Measurements from ENCODE around the gene TTC14.
"Not testable (repeated sequence)": the region's sequence is repeated elsewhere in the genome, so short reads cannot be mapped to it uniquely, and the experiment has no call there.

The TTC14 gene, protein sequence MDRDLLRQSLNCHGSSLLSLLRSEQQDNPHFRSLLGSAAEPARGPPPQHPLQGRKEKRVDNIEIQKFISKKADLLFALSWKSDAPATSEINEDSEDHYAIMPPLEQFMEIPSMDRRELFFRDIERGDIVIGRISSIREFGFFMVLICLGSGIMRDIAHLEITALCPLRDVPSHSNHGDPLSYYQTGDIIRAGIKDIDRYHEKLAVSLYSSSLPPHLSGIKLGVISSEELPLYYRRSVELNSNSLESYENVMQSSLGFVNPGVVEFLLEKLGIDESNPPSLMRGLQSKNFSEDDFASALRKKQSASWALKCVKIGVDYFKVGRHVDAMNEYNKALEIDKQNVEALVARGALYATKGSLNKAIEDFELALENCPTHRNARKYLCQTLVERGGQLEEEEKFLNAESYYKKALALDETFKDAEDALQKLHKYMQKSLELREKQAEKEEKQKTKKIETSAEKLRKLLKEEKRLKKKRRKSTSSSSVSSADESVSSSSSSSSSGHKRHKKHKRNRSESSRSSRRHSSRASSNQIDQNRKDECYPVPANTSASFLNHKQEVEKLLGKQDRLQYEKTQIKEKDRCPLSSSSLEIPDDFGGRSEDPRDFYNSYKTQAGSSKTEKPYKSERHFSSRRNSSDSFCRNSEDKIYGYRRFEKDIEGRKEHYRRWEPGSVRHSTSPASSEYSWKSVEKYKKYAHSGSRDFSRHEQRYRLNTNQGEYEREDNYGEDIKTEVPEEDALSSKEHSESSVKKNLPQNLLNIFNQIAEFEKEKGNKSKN

DNA sequence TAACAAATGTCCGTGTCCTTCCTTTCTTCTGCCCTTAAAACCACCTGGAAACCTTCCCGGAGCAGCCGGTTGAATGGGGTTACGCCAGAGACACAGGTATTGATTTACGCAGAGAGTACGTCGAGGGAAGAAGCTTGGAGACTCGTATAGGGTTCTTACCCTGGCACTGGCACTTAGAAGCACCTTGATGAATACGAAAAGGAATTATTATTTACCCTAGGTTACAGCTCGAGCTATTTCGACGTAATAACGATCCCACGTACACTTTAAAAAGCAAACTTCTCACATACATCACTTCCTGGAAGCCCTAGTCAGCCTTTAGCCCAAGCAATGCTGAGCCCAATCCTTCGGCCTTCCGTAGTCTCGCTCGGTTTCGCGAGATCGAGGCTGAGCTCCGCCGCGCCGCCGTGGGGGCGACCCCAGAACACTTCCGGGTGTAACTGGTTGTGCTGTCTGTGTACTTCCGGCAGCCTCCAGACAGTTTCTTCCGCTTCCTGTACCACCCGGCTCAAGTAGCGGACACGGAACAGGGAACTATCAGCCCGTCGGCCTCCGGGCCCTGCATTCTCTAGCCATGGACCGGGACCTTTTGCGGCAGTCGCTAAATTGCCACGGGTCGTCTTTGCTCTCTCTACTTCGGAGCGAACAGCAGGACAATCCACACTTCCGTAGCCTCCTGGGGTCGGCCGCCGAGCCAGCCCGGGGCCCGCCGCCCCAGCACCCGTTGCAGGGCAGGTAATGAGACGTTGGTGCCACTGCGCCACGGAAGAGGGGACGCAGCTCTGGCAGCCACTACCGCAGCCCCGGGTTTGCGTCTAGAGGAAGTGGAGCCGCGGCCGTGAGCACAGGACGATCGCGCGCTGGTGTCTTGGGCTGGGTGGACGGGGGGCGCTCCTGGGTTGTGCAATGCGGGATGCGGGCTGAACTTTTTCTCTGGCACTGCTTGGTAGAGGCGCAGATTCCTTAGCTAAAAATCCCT is at the start of gene TTC14:
TTC14 (plus strand) TSS at position 476 of the 979 bp plus-strand sequence; CDS start at position 575, 99 bp downstream.
- DNase-seq, result peak; percentile 94 to 98 (median 98)

DNA sequence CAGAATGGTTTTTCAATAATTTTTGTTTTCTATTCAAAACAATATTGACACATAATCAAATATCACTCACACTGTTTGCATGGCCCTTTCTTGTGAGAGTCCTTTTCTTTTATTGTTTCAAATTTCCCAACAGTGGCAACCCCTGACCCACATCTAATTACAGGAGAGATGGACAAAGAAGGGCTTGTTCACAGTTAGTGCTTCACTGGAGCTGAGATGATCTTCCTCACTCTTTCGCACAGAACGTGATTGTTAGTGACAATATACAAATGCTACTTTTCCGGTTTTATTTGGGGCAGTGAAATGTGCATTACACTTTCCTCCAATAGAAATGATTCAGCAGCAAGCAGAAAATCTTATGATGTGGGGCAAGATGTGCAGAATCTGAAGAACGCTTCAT is 38.6 kb upstream of the TTC14 start:
- peak in 1 of 3 experiments; percentile 11 for DNase-seq

DNA sequence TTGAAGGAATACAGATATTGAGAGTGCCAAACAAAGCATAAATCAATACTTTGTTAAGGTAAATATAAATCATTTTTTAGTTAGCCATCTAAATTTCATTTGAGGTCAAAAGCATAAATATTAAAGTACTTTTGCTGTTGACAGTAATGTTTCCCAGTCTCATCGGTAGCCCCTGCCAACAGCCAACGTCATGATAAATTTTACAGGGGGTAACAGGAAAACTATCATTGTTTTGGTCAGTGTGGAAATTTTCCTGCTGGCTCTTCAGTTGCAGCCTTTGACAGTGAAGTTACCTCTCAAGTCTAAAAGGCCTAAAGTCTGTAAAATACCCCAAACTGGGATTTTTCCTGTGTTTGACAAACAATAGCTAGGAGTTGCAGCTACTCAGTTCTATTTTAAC is 37.3 kb upstream of the TTC14 start:
- no peak for DNase-seq

DNA sequence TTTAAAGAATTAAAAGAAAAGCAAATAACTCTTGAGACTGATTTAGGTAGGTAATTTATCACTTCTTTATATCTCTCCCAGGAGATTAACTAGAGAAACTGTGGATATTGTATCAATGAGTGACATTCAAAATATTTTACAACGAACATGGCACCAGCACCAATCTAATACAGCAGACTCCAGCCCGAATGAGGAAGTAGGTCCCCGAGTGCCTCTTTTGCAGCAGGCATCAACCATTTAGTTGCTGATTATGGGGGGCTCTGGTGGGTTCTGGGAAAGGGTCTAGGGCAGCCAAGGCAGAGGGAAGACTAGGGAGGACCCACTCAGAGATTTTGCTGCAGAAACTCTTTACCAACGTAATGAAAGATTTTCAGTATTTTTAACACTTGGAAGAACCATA is 31.7 kb upstream of the TTC14 start:
- no peak for DNase-seq

DNA sequence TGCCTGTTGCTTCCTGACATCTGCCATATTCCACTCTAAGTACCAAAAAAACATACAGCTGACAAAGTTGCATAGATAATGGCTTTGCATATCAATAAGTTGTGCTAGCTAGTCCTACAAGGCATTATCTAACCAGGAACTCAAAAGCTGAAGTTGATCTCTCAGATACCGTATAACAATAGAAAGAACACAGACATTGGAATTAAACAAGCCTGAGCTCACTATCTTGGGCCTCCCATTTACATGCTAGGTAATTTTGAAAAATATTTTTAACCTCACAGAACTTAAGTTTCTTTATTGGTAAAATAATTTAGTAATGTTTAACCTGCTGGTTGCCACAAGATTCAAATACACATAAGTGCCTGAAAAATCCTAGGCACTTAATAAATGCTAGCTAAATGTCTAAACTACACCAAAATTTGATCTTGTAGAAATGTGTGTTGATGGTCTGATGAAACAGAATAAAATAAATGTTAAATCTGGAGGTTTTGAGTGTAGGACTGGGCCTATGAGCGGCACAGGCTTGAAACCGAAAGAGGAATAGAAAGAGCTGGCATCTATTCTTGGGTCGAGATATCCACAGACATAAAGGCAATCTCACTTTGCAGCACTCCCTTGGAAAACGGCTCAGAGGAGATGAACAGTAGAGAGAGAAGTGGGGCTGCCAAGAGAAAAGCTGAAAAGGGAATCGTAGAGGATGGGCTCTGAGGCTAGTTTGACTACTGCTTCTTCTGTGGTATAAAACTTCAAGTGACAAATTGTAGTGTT is 29.9 kb upstream of the TTC14 start:
- no peak for DNase-seq

DNA sequence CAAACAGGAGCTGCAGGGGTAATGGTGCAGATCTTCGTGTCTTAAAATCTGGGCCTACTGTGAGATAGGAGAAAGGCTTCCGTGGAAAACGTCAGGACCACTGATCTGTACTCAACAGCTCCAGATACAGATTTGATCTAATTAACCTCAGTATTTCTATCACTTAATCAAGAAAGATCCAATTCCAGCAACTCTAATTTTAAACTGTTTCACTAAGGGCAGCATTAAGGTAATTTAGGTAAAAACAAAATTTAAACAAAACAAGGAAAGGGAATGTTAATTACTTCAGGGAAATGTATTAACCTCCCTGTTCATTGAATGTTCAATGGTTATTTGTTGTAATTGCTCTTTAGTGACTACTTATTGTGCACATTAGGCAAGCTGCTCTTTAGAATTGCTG is 26.4 kb upstream of the TTC14 start:
- no peak for DNase-seq

DNA sequence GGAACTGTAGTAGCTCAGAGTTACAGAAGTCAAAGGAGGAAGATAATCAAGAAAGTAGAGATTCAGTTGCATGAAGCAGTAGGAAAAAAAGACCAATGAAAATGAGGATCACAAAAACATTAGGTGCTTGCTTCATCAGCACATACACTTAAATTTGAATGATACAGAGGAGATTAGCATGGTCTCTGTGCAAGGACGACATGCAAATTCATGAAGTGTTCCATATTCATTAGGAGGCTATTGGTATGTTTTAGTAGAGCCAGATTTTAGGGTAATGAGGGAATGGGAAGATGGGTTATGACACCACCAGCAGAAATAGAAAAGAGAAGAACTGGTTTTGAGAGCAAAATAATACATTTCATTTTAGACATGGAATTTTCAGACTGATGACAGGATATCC is 21.0 kb upstream of the TTC14 start:
- no peak for DNase-seq

DNA sequence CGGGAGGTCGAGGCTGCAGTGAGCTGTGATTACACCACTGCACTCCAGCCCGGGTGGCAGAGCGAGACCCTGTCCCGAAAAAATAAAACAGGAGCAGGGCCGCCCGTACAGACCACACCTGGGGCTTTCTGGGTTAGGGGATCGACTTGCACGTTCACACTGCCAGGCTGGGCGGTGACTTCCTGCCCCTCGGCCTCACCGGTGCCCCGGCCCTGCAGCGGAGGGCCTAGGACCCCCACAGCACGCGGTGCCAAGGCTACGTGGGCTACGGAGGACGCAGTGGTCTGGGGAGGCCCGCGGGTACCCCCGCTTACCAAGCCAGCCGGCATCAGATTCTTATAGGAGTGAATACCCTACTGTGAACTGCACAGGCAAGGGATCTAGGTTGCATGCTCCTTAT is 11.6 kb upstream of the TTC14 start:
- no peak for DNase-seq

DNA sequence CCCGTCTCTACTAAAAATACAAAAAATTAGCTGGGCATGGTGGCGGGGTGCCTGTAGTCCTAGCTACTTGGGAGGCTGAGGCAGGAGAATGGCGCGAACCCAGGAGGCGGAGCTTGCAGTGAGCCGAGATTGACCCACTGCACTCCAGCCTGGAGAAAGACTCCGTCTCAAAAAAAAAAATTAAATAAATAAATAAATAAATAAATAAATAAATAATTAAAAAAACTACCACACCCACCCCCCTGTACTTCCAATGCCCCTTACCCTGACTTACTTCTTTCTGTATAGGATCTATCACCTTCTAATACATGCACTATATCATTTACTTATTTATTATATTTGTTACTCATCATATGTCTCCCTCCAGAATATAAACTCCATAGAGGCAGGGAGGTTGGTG is 8.3 kb upstream of the TTC14 start:
- not testable (repeated sequence) for DNase-seq

DNA sequence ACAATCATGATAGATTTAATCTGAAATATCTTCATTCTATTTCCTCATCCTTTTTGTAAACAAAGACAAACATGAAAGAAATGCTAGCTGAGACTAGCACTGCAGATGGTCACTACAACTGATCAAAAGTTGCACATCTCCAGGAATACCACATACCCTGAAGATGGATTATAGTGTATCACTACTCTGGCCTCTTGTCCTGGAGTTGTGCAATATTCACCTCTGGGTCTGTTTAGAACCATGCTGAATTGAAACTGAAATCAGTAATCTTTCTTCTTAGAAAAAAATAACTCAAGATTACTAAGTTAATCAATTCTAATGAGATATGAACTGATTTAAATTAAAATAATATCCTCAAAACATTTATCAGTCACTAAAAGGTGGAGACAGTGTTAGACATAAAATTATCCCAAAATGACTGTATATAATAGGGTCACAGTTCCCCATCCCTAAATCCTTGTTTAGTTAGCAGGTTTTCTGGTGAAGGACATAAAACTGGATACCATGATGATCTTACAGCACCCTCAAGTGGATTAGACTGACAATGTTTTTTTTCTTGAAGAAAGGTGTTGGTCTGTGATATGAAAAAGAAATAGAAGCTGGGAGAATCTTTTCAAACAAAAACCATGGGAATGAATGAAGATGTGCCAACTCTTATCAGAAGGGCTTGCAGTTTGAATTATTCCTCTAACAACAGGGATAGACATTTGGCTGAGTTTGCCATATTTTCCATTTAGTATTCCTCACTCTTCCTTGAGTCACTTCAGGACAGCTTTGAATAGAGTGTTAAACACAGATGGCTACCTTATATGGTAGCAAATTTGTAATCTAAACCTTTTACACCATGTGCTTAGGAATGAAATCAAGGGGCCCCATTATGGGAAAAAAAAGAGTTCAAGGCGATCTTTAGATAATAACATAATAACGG is 7.1 kb upstream of the TTC14 start:
- peak; percentile 13 to 80 (median 23) for DNase-seq

DNA sequence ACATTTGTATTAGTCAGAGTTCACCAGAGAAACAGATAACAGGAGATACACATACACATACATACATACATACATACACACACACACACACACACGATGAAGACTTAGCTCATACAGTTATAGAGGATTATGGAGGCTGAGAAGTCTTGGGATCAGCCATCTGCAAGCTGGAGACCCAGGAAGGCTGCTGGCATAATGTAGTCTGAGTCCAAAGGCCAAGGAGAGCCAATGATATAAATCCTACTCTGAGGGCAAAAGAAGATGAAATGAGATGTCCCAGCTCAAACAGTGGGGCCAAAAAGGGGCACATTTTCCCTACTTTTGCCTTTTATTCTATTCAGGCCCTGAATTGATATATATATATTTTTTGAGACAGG is 6.4 kb upstream of the TTC14 start:
- no peak for DNase-seq

DNA sequence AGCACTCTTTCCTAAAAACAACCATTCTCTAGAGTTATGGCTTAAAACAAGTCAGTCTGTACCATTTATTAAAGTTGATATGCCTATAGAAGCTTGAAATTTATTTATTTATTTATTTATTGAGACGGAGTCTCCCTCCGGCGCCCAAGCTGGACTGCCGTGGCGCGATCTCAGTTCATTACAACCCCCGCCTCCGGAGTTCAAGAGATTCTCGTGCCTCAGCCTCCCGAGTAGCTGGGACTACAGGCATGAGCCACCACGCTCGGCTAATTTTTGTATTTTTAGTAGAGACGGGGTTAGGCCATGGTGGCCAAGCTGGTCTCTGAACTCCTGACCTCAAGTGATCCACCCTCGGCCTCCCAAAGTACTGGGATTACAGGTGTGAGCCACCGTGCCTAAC is 1.5 kb upstream of the TTC14 start:
- DNase-seq, result no peak

DNA sequence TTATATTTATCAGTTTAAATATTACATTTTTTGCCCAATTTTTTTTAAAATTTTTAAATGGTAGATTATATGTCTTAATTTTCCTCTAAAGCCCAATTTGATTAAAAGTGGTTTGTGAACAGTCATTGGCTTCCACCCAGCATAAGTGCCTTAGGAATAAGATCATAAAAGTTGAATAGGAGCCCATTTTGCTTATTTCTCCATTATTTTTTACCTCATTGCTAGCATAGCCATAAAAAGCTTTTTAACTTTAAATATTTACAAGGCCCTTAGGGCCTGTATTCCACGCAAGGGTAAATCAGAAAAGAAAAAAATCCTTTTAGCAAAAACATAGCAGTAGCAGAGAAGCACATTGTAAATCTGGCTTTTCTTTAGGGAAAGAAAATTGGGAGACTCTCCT is 9.0 kb downstream of the TTC14 start:
- no peak for DNase-seq

DNA sequence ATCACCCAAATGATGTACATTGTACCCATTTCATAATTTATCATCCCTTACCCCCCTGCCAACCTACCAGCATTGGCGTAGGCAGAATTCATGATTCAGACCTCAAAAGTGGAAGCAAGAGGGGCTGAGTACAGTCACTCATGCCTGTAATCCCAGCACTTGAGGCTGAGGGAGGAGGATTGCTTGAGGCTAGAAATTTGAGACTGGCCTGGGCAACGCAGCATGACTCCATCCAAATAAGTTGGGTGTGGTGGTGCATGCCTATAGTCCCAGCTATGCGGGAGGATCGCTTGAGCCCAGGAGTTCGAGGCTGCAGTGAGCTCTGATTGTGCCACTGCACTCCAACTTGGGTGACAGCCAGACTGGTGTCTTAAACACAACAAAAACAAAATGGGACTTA is 10.4 kb downstream of the TTC14 start:
- DNase-seq, result no peak

DNA sequence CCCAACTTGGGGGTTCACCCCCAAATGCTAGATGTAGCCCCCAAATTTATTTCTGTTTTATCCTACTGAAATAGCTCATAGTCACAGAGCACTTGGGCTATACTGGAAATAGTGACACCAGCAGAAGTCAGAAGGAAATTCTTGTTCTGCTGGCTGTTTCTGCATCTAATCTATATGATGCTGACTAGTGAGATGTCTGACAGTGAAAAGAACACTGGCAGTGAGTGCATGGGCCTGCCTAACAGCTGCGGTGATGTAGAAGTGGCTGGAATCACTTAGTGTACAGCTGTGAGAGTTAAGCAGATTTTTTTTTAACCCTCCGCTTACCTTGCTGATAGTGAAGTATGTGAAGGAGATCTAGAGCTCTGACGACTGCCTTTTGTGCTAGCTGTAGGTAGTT is 14.0 kb downstream of the TTC14 start:
- no peak for DNase-seq

DNA sequence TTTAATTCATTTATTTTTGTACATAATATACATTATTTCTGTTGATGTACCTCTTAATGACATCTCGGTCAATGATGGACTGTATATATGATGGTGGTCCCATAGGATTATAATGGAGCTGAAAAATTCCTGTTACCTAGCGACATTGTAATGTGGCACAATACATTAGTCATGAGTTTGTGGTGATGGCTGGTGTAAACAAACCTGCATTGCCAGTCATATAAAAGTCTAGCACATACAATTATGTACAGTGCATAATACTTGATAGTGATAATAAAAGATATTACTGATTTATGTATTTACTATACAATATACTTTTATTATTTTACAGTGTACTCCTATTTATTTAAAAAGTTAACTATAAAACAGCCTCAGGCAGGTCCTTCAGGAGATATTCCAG is 15.1 kb downstream of the TTC14 start:
- DNase-seq, result peak in 1 of 3 experiments; percentile 48

DNA sequence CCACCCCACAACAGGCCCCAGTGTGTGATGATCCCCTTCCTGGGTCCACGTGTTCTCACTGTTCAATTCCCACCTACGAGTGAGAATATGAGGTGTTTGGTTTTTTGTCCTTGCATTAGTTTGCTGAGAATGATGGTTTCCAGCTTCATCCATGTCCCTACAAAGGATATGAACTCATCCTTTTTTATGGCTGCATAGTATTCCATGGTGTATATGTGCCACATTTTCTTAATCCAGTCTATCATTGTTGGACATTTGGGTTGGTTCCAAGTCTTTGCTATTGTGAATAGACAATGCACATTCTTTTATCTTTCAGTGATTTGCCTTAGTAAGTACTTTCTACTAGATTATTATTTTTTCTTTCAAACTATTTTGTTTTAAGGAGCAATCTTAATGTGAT is 16.6 kb downstream of the TTC14 start:
- not testable (repeated sequence) for DNase-seq

DNA sequence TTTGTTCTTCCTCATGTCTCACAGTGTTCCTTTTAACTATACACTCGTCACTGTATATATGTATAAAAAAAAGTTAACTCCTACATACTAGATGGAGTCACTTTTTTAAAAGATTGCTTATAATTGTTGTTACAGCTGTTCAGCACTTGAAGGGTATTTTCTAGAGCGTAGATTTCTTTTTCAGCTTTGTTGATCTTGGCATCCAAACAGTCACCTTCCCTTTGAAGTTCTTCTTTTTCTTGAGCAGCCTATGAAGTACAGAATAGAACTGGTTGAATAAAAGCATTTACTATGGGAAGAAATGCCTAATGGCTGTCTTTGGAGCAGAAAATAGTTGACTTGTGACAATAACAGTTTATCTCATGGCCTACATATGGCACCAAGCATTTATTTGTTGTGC is 17.8 kb downstream of the TTC14 start:
- no peak for DNase-seq

DNA sequence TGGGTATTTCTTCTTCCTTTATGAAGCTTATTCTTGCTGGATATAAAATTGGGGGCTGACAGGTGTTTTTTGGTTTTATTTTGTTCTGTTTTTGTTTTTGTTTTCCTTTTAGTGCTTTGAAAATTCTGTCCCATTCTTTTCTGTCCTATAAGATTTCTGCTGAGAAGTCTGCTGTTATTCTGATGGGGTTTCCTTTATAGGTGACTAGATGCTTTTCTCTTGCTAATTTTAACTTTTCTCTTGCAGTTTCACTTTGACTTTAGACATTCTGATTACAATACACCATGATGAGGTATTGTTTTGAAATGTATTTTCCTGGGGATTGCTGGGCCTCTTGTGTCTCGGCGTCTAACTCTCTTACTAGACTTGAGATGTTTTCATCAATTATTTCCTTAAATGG is 22.8 kb downstream of the TTC14 start:
- no peak for DNase-seq

DNA sequence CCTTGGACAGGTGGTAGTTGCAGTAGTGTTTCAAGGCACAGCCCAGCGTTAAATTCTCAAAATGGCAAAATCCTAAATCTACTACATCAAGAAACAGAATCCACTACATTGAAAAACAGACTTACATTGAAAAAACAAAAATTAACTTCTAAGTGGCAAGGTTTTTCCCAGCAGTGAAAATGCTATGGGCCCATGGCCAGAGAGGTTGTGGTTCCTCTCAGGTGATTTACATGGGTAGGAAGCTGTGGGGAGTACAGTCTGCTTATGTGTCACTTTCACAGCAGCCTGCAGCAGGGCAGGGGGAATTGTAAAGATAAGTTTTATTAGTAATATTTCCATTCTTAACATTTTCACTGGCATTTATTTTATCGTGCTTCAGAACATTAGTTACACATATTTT is 24.9 kb downstream of the TTC14 start:
- DNase-seq, result no peak

DNA sequence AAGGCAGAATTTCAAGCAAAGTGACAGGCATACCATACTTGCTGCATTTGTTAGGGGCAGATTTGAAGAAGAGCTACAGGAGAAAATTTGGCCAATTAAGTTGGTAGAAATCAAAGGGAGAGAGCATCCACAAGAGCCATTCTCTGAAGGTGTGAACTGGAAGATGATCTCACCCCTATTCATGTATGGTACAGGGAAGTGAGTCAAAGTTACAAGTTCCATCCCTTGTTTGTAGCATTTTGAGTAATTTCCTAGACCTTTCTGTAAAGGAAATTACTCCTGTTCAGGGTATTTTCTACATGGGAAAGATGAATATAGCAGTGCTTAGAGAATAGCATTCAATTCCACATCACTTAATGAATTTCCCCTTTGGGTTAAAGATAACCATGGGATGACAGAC is 28.4 kb downstream of the TTC14 start:
- DNase-seq, result no peak

Data from NCI-H1417 (cell line).